ENCODE data around the gene SLC8A3.
A peak's percentile ranks its signal among the peaks of the same experiment; 100 is the strongest.

The SLC8A3 gene

DNA sequence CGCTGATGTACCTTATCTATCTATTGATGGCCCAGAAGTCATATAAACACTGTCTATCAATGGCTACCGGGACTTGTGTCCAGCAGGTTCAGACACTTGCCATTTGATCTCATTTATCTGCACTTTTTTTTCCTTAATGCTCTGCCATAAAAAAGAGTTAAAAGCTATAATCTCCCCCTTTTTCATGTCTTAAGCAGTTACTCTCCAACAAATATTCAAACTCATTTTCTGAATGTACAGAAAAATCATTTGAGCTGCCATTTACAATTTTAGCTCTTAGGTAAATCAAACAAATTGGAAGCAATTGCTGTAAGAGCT lies 101.4 kb downstream of the SLC8A3 start:
- no peak overlapping the region for H3K4me3 ChIP-seq (ENCODE audit: low read depth, low read length)

DNA sequence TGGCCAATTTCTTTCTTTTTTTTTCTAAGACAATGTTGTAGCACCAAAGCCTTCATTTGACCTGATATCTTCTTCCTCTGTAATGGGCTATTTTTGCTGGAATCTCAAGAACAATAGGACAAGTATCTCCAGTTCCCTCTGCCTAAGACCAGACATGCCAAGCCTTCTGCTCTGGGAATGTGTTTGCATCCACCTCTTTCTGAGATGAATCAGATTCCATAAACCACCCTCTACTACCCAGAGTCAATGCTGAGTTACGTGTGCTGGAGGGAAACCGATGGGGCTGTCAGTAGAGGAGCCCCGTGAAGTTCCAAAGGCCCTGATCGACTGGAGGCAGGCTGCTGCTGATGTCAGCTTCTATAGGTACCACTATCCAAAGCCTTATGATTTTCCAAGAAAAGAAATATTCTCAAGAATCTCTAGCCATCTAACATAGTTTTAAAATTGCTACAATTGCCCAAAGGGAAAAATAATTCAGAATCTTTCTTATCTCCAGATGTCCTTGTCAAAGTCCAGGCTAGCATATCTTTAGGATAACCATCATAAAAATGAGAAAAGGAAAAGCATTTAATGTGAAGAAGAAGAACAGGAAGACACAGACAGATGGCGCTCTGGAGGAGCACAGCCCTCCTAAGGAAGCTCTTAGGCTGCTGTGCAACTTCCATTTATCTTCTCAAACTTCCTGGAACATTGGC lies 101.9 kb downstream of the SLC8A3 start:
- H3K4me3 ChIP-seq (ENCODE audit: low read depth, low read length): no peak overlapping the region
- TF ChIP-seq, protein P1, sequence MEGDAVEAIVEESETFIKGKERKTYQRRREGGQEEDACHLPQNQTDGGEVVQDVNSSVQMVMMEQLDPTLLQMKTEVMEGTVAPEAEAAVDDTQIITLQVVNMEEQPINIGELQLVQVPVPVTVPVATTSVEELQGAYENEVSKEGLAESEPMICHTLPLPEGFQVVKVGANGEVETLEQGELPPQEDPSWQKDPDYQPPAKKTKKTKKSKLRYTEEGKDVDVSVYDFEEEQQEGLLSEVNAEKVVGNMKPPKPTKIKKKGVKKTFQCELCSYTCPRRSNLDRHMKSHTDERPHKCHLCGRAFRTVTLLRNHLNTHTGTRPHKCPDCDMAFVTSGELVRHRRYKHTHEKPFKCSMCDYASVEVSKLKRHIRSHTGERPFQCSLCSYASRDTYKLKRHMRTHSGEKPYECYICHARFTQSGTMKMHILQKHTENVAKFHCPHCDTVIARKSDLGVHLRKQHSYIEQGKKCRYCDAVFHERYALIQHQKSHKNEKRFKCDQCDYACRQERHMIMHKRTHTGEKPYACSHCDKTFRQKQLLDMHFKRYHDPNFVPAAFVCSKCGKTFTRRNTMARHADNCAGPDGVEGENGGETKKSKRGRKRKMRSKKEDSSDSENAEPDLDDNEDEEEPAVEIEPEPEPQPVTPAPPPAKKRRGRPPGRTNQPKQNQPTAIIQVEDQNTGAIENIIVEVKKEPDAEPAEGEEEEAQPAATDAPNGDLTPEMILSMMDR (IDR thresholded peaks at IDR 0.05; ENCODE audit: borderline replicate concordance, insufficient read depth, low read depth, low read length): peak; percentile 49; the same call in 1 of the 2 replicates

More for the DNA sequence above, 101.4 kb downstream of the SLC8A3 start:
- TF ChIP-seq, protein P1 (IDR thresholded peaks at IDR 0.05; ENCODE audit: borderline replicate concordance, insufficient read depth, low read depth, low read length): no peak

DNA sequence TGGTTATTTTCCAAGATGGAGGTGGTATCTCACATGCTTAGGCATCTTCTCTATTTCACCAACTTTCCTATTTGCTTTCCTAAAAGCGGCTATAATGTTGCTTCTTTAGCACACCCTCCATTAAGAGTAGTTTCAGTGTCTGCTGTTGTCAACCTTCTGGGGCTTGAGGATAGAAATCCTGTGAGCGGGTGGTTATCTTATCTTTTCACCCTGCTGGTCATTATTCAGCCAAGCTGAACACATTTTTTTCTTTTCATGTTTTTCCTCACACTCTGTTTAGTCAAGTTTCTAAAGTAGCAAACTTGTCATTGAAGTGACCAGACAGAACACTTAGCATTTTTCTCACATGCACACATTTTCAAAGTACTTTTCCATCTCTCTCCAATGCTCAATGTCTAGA lies 104.5 kb downstream of the SLC8A3 start:
- H3K4me3 ChIP-seq (ENCODE audit: low read depth, low read length): no peak overlapping the region
- TF ChIP-seq, protein P1 (IDR thresholded peaks at IDR 0.05; ENCODE audit: borderline replicate concordance, insufficient read depth, low read depth, low read length): no peak

DNA sequence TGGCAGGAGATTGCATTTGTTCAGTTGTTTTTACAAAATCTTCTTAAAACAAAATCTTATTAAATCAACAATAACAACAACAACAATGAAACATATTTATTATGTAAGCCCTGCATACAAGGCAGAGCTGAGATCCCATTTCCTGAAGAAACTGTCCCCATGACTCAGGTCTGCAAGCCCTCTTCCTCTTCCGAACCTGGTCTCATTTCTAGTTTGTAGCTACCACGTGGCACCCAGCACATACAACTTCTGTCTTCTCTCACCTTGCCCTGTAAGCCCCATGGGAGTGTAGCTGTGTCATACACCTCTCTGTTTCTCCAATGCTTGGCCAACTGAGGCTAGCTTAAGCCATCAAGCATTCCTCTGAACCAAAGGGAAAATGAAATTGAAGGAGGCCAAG lies 106.4 kb downstream of the SLC8A3 start:
- H3K4me3 ChIP-seq (ENCODE audit: low read depth, low read length): no peak overlapping the region
- TF ChIP-seq, protein P1 (IDR thresholded peaks at IDR 0.05; ENCODE audit: borderline replicate concordance, insufficient read depth, low read depth, low read length): no peak

DNA sequence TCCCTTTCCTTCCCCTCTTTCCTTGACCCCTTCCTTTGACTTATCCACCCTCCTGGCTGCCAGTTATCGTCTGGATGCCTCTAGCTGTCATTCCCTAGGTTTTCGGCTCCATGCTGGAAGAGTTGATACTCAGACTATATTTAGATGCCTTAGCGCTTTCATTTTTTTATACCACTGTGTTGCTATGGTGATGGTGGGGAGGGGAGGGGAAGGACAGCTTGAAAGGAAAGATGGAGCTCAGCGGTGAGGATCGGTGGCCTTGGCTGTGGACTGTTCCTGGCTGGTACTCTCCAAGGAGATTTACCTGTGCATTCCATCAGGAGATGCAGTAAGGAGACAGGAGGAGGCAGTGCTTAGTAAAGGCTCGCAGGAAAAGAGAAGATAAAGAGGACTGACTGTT lies 108.7 kb downstream of the SLC8A3 start:
- H3K4me3 ChIP-seq (ENCODE audit: low read depth, low read length): no peak overlapping the region
- TF ChIP-seq, protein P1 (IDR thresholded peaks at IDR 0.05; ENCODE audit: borderline replicate concordance, insufficient read depth, low read depth, low read length): no peak

DNA sequence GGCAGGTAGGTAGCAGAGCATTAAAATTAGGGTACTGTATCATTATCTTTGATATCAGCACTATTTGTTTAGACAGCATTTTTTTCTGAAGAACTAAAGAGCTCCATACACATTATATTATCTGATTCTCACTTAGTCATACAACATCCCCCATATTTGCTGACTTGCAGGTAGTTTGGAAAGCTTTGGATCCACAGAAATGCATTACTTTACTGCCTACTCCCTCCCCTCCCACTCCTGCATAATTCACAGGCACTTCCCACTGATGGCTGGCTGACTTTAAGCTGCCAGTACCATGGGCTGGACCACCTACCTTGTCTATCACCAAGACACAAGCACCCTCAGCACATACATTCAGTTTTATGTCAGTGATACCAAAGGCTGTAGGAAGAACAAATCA lies 110.4 kb downstream of the SLC8A3 start:
- TF ChIP-seq, protein P1 (IDR thresholded peaks at IDR 0.05; ENCODE audit: borderline replicate concordance, insufficient read depth, low read depth, low read length): no peak
- no peak overlapping the region for H3K4me3 ChIP-seq (ENCODE audit: low read depth, low read length)

DNA sequence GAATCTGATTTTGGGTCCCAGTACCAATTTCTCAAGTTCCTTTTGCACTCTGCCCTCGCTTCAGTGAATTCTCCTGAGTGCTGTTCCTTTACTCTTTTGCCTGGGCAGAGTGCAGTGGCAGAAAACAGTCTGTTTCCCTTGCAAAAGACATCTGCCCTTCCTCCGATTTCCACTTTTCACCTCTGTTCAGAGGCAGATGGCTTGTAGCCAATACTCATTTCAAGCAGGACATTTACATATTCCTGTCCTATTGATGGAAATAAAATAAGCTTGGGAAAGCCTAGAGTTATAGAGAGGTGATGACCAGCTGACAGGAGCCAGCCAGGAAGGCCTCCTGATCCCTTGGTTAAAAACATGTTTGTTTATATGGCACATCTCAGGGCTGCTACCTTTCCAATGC lies 111.0 kb downstream of the SLC8A3 start:
- TF ChIP-seq, protein P1 (IDR thresholded peaks at IDR 0.05; ENCODE audit: borderline replicate concordance, insufficient read depth, low read depth, low read length): no peak
- H3K4me3 ChIP-seq (ENCODE audit: low read depth, low read length): no peak overlapping the region

Data from GM12875 (cell line).